ENCODE data around the gene TBL1X.

DNA sequence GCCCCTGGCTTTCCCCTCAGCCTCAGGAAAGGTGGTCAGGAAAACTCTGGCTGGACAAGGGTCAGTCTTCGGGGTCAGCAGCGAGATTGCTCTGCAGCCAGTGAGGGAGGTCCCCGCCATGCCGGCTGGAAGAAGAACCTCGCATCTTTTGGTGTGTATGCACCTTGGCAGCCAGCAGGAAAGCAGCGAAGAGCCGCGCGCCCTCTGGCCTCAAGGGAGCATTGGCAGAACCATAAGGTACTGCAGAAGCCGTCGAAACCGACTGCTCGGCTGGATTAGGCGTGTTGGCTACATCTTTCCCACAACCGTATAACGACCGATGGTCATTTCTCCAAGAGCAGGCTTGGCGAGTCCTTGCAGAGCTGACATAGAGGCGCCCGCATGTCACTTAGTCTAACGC lies 252.5 kb downstream of the TBL1X start:
- TF ChIP-seq, protein P1, sequence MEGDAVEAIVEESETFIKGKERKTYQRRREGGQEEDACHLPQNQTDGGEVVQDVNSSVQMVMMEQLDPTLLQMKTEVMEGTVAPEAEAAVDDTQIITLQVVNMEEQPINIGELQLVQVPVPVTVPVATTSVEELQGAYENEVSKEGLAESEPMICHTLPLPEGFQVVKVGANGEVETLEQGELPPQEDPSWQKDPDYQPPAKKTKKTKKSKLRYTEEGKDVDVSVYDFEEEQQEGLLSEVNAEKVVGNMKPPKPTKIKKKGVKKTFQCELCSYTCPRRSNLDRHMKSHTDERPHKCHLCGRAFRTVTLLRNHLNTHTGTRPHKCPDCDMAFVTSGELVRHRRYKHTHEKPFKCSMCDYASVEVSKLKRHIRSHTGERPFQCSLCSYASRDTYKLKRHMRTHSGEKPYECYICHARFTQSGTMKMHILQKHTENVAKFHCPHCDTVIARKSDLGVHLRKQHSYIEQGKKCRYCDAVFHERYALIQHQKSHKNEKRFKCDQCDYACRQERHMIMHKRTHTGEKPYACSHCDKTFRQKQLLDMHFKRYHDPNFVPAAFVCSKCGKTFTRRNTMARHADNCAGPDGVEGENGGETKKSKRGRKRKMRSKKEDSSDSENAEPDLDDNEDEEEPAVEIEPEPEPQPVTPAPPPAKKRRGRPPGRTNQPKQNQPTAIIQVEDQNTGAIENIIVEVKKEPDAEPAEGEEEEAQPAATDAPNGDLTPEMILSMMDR (conservative IDR thresholded peaks at IDR 0.05) = no peak
- no peak for TF ChIP-seq ZFX (IDR thresholded peaks at IDR 0.05)
